Nephron progenitor cell (in vitro differentiated cells): ENCODE data around the gene PGRMC1.
"Not testable (repeated sequence)": the region's sequence is repeated elsewhere in the genome, so short reads cannot be mapped to it uniquely, and the experiment has no call there.

ENCODE experiments used
- DNase-seq: peaks from one replicate; pipeline ENCODE4 v3.0.0; 2021
- H3K27ac Mint-ChIP-seq: 2 replicates; pipeline ENCODE4 v1.8.0; 2021; ENCODE audit warnings: mild to moderate bottlenecking, moderate library complexity, mixed read lengths
- H3K27me3 Mint-ChIP-seq: 2 replicates; pipeline ENCODE4 v1.8.0; 2021; ENCODE audit warnings: mild to moderate bottlenecking, low read depth, mixed read lengths; ENCODE audit not compliant: poor library complexity
- H3K36me3 Mint-ChIP-seq: 2 replicates; pipeline ENCODE4 v1.8.0; 2021; ENCODE audit warnings: low read depth, mixed read lengths
- H3K4me1 Mint-ChIP-seq: 2 replicates; pipeline ENCODE4 v1.8.0; 2021; ENCODE audit warnings: mixed read lengths
- H3K4me3 Mint-ChIP-seq: 2 replicates; pipeline ENCODE4 v1.8.0; 2021; ENCODE audit warnings: mild to moderate bottlenecking, moderate library complexity, mixed read lengths
- H3K9me3 Mint-ChIP-seq: 2 replicates; pipeline ENCODE4 v1.8.0; 2021; ENCODE audit warnings: mild to moderate bottlenecking, moderate library complexity, mixed read lengths
- CTCF ChIP-seq: fragments of 200-600 bp; sonication (generic); IDR thresholded peaks from 2 replicates; pipeline ENCODE4 v1.5.0; 2021; ENCODE audit warnings: antibody characterized with exemption

Gene PGRMC1

GRCh38 chrX:119190831-119191230, 45.3 kb upstream of the PGRMC1 start:
- no peak for TF ChIP-seq CTCF
- no peak overlapping the region for H3K4me3 Mint-ChIP-seq
- H3K36me3 Mint-ChIP-seq = no peaks in the 10 kb centered on the region
- H3K27me3 Mint-ChIP-seq = peaks cover 6% of the 10 kb centered on the region
- H3K4me1 Mint-ChIP-seq = no peaks in the 10 kb centered on the region
- DNase-seq = no peak
- no peak overlapping the region for H3K27ac Mint-ChIP-seq
- H3K9me3 Mint-ChIP-seq = peaks cover 25% of the 10 kb centered on the region

- Mint-ChIP-seq H3K4me3 (no peak overlapping the region), H3K4me1 (no peaks in the 10 kb centered on the region), H3K9me3 (peaks cover 32% of the 10 kb centered on the region), H3K27me3 (peaks cover 8% of the 10 kb centered on the region), H3K36me3 (no peaks in the 10 kb centered on the region), H3K27ac (no peak overlapping the region)
- no peak for DNase-seq
- no peak for TF ChIP-seq CTCF
Observed at GRCh38 chrX:119194621-119195020, 41.5 kb upstream of the PGRMC1 start.

GRCh38 chrX:119201570-119201969, 34.5 kb upstream of the PGRMC1 start:
- no peak for TF ChIP-seq CTCF
- H3K36me3 Mint-ChIP-seq = no peaks in the 10 kb centered on the region
- DNase-seq = no peak
- H3K9me3 Mint-ChIP-seq = peaks cover 55% of the 10 kb centered on the region
- no peak overlapping the region for H3K27ac Mint-ChIP-seq
- peaks cover 2% of the 10 kb centered on the region for H3K27me3 Mint-ChIP-seq
- H3K4me3 Mint-ChIP-seq = no peak overlapping the region
- peaks cover 17% of the 10 kb centered on the region for H3K4me1 Mint-ChIP-seq

GRCh38 chrX:119206203-119206602, 29.9 kb upstream of the PGRMC1 start:
- Mint-ChIP-seq H3K36me3 (peaks cover 6% of the 10 kb centered on the region), H3K27me3 (no peaks in the 10 kb centered on the region), H3K4me1 (peaks cover 20% of the 10 kb centered on the region), H3K9me3 (peaks cover 60% of the 10 kb centered on the region), H3K4me3 (no peak overlapping the region), H3K27ac (no peak overlapping the region)
- DNase-seq = no peak
- TF ChIP-seq CTCF = no peak

GRCh38 chrX:119207483-119207882, 28.6 kb upstream of the PGRMC1 start:
- H3K4me3 Mint-ChIP-seq, H3K27me3 Mint-ChIP-seq, H3K36me3 Mint-ChIP-seq, DNase-seq, H3K27ac Mint-ChIP-seq: not testable (repeated sequence)
- H3K9me3 Mint-ChIP-seq = peaks cover 60% of the 10 kb centered on the region
- peaks cover 20% of the 10 kb centered on the region for H3K4me1 Mint-ChIP-seq

- TF ChIP-seq CTCF = no peak
- Mint-ChIP-seq H3K27ac (no peak overlapping the region), H3K9me3 (peaks cover 58% of the 10 kb centered on the region)
Observed at GRCh38 chrX:119208401-119209057, 27.6 kb upstream of the PGRMC1 start.

GRCh38 chrX:119210931-119211648, 25.0 kb upstream of the PGRMC1 start:
- Mint-ChIP-seq H3K4me1 (peaks cover 12% of the 10 kb centered on the region), H3K9me3 (peaks cover 61% of the 10 kb centered on the region)
- H3K27me3 Mint-ChIP-seq, H3K27ac Mint-ChIP-seq, H3K36me3 Mint-ChIP-seq, H3K4me3 Mint-ChIP-seq, DNase-seq: not testable (repeated sequence)

More at GRCh38 chrX:119208401-119209057, 27.6 kb upstream of the PGRMC1 start:
- Mint-ChIP-seq H3K36me3 (peaks cover 6% of the 10 kb centered on the region), H3K27me3 (no peaks in the 10 kb centered on the region), H3K4me3 (no peak overlapping the region), H3K4me1 (peaks cover 25% of the 10 kb centered on the region)
- no peak for DNase-seq
